ENCODE measurements around the gene FAR2.

Gene FAR2

DNA sequence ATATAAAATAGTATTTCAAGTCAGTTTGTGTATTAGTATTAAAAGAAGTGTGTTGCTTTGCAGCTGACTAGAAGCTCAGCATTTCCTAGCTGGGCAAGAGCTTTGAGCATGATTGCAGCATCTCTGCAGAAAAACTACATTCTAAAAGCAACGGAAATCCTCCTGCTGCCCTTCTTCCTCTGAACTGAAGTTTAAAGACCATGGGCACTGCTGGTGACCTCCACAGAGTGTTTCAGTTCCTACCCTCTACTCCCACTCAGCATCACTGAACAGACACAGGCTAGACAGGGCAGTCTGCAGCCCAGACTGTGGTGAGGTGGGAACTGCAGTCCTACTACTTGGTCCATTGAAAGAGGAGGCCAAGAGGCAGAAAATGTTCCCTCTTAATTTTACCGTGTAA is 59.0 kb downstream of the FAR2 start:
- no peak for DNase-seq

DNA sequence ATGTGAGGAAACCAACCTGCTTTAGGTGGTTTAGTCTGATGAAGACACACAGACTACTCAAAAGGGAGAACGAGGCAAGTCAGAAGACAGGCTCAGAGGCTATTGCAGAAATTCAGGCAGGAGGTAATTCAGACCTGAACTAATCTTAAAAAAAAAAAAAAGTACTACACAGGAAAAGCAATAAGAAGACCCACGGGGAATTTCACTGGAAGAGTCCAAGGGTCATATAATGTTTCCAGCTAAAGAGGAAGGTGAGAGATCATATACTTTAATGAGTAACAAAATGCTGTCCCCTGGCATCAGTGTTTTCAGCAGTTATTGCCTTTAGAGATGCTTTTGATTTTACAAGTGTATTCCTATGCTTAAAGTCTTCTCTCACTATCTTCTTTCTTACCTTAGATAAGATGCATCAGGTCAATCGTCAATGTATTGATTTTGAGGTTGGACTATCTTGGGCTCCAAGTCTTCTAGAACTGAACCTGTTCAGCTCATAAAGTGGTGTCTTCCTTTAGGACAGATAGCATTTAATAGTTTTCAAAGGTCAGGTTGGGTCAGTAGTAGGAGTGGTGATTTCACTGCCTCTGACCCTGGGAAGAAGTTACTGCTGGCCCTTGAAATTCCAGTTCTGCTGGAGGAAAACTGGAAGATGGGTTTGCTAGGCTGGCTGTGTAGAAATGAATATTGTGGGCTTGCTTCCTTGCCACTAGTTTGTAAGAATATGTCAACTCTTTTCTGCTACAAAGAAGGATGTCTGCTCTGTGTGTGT is 60.0 kb downstream of the FAR2 start:
- no peak for DNase-seq

- DNase-seq: no peak
Measured at GRCh38 chr12:29211696-29212095, 62.6 kb downstream of the FAR2 start.

- DNase-seq: no peak
Measured at GRCh38 chr12:29212682-29213403, 63.8 kb downstream of the FAR2 start.

DNA sequence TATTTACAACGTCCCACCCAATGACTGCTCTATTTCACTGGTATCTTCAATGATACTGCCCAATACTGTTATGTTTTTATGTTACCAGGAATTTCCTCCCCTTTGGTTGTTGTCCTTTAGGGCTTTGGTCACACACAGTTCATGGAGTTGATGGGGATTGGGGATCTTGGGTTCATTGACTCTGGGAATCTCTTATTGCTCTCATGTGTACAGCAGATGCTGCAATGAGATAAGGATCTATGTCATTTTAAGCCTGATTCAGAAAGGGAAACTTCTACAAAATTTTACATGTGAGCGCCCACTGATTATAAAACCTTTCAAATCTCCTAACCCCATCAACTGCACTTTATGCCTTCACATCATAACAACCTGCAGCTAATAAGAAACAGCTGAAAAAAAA is 67.2 kb downstream of the FAR2 start:
- DNase-seq: no peak

DNA sequence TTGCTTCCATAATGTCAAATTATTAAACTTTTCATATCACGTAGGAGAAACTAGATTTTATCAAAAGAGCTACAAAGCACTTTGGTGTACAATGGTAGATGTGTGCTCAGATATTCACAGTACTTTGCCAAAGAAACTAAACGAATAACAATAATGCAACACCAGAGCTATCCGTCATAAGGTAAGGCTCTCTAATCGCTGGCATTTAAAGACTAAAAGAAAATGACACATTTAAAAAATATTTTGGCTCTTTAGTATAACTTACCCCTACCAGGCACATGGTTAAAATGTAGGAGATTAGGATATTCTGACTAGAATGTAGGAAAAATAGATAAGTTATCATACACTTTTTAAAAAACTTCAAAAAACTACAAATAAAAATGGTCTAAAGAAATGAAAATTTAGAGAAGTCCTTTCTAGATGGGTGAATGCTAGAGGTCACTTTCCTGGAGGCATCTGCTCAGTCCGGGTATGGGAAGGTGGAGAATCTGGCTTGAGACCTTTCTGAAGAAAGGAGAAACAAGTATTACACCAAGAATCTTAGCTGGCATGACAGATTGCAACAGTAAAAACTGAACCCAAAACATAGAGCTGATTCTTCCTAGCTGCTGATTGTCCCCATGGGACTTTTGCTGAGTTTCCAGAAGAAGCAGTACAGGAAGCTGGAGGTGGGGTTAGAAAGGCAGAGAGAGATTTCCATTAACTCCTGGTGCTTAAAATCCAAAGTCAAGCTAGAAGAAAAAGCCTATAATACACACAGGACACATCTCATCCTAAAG is 67.9 kb downstream of the FAR2 start:
- DNase-seq: no peak

DNA sequence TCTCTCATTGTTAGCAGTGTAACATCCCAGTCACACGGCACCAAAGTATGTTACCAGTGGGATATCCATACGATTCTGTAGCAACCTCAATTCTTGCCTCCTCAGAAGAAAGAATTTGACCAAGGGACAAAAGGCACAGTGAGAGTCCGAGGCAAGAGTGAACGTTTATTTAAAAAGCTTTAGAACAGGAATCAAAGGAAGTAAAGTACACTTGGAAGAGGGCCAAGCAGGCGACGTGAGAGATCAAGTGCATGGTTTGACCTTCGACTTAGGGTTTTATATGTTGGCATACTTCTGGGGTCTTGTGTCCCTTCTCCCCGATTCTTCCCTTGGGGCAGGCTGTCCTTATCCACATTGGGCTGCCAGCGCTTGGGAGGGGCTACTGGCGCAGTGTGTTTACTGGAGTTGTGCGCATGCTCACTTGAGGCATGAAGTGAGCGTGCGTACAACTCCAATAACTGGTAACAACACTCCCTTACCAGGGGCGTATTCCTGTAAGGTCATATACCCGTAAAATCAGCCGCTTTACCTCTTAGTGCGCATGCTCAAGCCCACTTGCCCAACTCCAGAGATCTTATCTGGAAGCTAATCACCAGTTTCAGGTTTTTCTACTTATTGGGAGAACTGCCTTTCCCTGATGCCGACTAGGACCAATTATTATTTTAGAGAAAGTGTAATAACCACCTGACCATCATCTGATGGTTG is 71.7 kb downstream of the FAR2 start:
- DNase-seq: no peak

DNA sequence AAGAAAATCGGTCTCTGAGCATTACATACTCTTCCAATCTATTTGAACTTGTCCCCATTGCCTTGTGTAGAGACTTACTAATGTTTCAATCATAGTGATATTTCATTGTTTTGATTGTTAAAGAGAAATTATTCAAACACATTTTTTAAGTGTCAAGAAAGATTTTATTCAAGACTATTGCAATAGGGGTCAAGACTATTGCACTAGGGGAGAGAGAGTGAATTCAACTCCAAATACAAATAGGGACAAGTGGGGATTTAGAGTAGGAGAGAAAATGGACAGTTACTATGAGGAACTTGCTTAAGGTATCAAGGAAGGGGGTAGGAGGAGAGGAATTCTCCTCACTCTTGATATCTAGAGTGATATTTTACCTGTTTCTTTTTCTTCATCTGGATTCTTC is 73.1 kb downstream of the FAR2 start:
- DNase-seq: no peak

DNA sequence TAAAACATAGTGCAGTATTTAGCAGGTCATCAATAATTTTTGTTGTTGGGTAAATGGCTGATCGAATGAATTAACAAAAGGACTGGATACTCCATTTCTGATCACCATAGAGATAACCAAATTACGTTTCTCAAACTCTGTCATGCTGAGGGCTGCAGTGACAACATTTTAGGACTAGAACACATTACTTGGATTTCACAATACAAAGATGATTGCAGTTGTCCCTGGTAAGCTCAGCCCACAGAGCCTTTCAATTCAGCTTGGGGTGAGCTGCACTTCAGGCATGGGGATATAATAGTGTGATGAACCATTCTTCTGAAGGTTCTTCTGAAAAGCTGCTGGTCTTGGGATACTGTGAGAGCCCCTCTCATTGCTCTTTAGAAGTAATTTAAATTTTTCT is 74.3 kb downstream of the FAR2 start:
- DNase-seq: no peak

- DNase-seq: no peak
Measured at GRCh38 chr12:29223956-29224543, 75.0 kb downstream of the FAR2 start.

- no peak for DNase-seq
Measured at GRCh38 chr12:29224572-29224971, 75.5 kb downstream of the FAR2 start.

GRCh38 chr12:29225834-29226233 is 76.8 kb downstream of the FAR2 start:
- DNase-seq: no peak

- DNase-seq: no peak
Measured at GRCh38 chr12:29226616-29227015, 77.5 kb downstream of the FAR2 start.

- DNase-seq: no peak
Measured at GRCh38 chr12:29228474-29229157, 79.5 kb downstream of the FAR2 start.

DNA sequence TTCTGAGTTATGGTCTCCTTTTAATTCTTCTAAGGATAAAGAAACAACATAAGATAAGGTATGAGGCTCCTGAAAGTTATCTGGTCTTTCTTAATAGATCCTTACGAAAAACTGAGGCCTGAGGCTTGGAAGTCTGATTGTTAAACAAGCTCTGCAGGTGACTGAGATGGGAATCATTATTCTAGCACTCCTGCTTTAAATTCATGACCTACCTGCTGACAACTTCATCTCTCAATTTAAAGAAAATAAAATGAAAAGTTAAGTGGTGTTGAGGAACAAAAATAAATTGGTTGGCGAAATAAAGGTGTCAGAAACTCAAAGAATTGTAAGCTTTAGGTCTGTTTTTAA is 80.1 kb downstream of the FAR2 start:
- no peak for DNase-seq

DNA sequence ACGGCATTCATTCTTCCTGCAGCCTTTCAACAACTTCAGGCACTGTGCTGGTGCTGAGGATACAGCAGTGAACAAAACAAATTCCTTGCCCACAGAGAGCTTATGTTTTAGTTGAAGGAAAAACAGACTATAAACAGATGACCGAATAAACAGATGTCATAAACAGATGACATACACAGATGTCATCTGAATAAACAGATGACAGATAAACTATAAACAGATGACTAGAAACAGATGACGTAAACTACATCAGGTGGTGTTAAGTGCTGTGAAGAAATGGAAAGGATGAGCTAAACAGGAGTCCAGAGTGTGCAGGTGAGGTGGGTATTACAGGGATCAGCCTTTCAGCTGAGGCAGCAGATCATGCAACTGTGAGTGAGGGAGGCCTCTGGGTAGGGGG is 80.9 kb downstream of the FAR2 start:
- no peak for DNase-seq

DNA sequence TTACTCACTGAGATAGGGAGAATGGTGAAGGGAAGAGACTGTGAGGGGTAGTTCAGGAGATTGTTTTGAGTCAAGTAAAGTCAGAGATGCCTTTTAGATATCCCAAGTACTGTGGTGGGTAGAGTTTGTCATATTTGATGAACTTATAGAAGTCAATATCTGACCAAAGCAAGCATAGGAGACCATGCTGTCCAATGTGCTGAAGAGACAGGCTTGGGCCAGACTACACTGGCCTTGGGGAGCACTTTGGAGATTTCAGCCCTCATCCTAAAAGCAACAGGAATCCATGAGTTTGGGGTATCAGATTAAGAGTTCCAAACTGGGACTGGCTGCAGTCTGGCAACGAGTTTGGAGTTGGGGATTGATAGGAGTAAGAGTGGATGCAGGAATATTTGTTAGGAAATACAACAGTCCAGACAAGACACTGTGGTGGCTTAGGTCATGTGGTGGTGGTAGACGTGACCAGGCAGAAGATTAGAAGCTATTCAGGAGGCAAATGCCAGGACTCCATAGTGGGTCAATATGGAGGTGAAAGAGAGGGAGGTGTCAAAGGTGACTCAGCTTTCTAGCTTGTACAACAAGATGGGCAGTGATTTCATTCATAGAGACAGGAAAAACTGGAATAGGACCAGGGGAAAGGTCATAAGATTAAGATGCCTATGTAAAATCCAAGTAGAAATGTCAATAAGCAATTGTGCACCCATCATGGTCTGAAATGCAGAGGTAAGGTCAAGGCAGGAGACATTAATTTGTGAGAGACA is 81.9 kb downstream of the FAR2 start:
- no peak for DNase-seq

DNA sequence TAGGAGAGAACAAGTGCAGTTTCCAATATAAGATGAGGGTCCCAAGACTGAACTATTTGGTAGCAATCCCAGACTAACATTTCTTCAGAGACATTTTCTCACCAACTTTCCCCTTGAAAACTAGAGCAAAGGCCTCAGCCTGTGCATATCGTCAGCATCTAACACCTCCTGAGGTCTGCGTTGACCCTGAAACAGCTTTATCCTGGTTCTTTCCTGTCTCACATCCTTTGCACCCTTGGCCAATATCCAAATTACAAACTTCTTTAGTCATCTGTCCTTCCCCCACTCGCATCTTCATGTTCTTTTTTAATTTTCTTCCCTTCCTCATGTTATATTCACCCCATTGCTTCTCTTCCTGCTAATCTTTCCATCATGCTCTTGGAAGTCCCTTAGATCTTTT is 83.0 kb downstream of the FAR2 start:
- DNase-seq: no peak

- DNase-seq: no peak
Measured at GRCh38 chr12:29234552-29234951, 85.5 kb downstream of the FAR2 start.

- DNase-seq: peak; percentile 4
Measured at GRCh38 chr12:29234965-29235626, 86.0 kb downstream of the FAR2 start.

DNA sequence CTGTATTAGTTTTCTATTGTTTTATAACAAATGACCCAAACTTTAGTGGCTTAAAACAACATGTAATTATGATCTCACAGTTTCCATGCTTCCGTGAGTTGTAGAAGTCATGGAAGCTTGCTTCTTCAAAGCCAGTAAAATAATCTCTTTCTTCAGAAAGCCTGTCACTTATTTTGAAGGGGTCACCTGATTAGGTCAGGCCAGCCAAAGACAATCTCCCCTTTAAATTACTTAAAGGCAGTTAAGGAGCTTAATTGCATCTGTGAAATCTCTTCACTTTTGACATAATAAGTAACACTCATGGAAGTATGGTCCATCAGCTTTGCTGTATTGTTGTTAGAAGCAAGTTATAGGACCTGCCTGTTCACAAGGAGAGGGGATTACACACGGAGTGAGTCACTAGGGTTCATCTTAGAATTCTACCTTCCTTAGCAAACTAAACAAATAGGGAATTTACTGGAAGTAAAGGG is 89.8 kb downstream of the FAR2 start:
- DNase-seq: no peak

All from activated CD4-positive, alpha-beta T cell treated with anti-CD3 and anti-CD28 coated beads, Interleukin-10, Interleukin-2, amounts not matched to agents 100 ng/mL and 50 ng/mL, durations not matched to agents 16 hours and 8 hours (primary cell).